Measurements from ENCODE around the gene BNC2. TPM values are rescaled to one million over a fixed set of nuclear protein-coding genes. Genes with fewer than 3 reads are reported as not detected.

The BNC2 gene
- total RNA-seq, 1 experiment from 2014 or later, result 5.7 TPM

- TF ChIP-seq, protein P1, sequence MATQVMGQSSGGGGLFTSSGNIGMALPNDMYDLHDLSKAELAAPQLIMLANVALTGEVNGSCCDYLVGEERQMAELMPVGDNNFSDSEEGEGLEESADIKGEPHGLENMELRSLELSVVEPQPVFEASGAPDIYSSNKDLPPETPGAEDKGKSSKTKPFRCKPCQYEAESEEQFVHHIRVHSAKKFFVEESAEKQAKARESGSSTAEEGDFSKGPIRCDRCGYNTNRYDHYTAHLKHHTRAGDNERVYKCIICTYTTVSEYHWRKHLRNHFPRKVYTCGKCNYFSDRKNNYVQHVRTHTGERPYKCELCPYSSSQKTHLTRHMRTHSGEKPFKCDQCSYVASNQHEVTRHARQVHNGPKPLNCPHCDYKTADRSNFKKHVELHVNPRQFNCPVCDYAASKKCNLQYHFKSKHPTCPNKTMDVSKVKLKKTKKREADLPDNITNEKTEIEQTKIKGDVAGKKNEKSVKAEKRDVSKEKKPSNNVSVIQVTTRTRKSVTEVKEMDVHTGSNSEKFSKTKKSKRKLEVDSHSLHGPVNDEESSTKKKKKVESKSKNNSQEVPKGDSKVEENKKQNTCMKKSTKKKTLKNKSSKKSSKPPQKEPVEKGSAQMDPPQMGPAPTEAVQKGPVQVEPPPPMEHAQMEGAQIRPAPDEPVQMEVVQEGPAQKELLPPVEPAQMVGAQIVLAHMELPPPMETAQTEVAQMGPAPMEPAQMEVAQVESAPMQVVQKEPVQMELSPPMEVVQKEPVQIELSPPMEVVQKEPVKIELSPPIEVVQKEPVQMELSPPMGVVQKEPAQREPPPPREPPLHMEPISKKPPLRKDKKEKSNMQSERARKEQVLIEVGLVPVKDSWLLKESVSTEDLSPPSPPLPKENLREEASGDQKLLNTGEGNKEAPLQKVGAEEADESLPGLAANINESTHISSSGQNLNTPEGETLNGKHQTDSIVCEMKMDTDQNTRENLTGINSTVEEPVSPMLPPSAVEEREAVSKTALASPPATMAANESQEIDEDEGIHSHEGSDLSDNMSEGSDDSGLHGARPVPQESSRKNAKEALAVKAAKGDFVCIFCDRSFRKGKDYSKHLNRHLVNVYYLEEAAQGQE (IDR thresholded peaks at IDR 0.05; ENCODE audit: insufficient read depth in 1 of 2, low read depth in 2 of 2, low read length in 1 of 2), result no peak
- TF ChIP-seq TCF7L2 (IDR thresholded peaks at IDR 0.05; ENCODE audit: low read depth, low read length) (no peak), POLR2AphosphoS5 (IDR thresholded peaks at IDR 0.05; ENCODE audit: low read depth, low read length) (no peak), SIN3A (IDR thresholded peaks at IDR 0.05; ENCODE audit: borderline replicate concordance, insufficient read depth, low read depth, low read length) (no peak)
- TF ChIP-seq, protein P2, sequence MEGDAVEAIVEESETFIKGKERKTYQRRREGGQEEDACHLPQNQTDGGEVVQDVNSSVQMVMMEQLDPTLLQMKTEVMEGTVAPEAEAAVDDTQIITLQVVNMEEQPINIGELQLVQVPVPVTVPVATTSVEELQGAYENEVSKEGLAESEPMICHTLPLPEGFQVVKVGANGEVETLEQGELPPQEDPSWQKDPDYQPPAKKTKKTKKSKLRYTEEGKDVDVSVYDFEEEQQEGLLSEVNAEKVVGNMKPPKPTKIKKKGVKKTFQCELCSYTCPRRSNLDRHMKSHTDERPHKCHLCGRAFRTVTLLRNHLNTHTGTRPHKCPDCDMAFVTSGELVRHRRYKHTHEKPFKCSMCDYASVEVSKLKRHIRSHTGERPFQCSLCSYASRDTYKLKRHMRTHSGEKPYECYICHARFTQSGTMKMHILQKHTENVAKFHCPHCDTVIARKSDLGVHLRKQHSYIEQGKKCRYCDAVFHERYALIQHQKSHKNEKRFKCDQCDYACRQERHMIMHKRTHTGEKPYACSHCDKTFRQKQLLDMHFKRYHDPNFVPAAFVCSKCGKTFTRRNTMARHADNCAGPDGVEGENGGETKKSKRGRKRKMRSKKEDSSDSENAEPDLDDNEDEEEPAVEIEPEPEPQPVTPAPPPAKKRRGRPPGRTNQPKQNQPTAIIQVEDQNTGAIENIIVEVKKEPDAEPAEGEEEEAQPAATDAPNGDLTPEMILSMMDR (IDR thresholded peaks at IDR 0.05), result no peak
- DNase-seq (ENCODE audit: low read depth, low spot score) (no peak), ATAC-seq (peak; percentile 45; the same call in 1 of the 2 replicates)
- no peaks in the 10 kb centered on the region for H3K9me3 ChIP-seq (ENCODE audit: control insufficient read depth, insufficient read depth, low read depth, low read length)
- peak overlapping the region; percentile 45 to 62 for H3K4me3 ChIP-seq (ENCODE audit: low read depth in 2 of 2, low read length in 2 of 2)
- H3K27me3 ChIP-seq (ENCODE audit: control insufficient read depth, insufficient read depth, low read length), result no peaks in the 10 kb centered on the region
- ChIA-PET POLR2A (no interaction called here), CTCF (interaction anchor here (0.5 kb wide), 1 partner anchor 137 kb away, joined by 4 read pairs; no protein-coding TSS in a partner anchor)
- TSS peak; percentile 94 for BruUV-seq (replicated peaks)
- H3K4me1 ChIP-seq (ENCODE audit: control insufficient read depth, insufficient read depth, low read length), result no peaks in the 10 kb centered on the region; the same call in 1 of the 2 replicates
- in situ Hi-C loops (cut with HindIII; ENCODE audit: low pct_unique_long_range_greater_than_20kb, low sequenced_read_pairs) (no loop called here), intact Hi-C loops (cut with micrococcal nuclease; ENCODE audit: unreplicated experiment) (loop anchor here (5.0 kb wide), 1 partner anchor 535 kb away; no protein-coding TSS in a partner anchor)
- peak overlapping the region; percentile 87 for H3K27ac ChIP-seq (ENCODE audit: low read length)
- no peaks in the 10 kb centered on the region for H3K36me3 ChIP-seq (ENCODE audit: control insufficient read depth, insufficient read depth, low read length)
Measured at GRCh38 chr9:16727452-16728136, 142.9 kb downstream of the BNC2 start.

DNA sequence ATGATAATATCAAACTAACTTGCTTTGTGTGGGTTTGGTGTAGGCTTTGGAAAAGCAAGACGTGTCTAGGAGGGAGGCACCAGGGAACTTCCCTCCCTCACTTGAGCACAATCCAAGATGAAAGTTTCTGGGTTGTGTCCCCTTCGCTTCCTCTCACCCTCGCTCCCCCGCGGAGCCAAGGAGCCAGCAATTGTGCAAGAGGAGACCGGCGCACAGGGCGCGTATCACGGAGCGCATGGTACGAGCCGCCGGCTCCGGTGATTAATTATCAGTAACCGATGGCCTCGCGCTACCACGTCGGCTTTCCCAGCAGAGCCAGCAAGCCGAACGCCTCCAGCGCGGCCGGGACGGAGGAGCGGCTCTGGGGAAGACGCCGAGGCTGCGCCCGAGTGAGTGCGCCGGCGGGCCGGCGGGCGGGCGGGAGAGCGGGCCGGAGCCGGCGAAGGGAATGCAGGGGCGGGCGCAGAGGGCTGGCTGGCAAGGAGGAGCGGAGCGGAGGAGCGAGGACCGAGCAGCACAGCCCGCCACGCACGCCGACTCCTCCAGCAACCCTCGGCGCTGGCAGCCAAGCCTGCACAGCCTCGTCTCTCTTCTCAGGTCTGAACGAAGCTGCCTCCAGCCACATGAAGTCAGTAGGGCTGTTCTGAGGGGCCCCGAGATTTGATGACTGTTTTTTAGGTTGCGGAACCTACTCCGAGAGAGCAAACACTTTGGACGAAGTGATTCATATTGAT is 143.6 kb downstream of the BNC2 start:
- ATAC-seq (peak; percentile 80), DNase-seq (ENCODE audit: low read depth, low spot score) (no peak)
- ChIA-PET CTCF (no interaction called here), POLR2A (no interaction called here)
- Histone ChIP-seq H3K9me3 (ENCODE audit: control insufficient read depth, insufficient read depth, low read depth, low read length) (no peaks in the 10 kb centered on the region), H3K4me3 (ENCODE audit: low read depth in 2 of 2, low read length in 2 of 2) (peak overlapping the region; percentile 45 to 62), H3K36me3 (ENCODE audit: control insufficient read depth, insufficient read depth, low read length) (no peaks in the 10 kb centered on the region), H3K27me3 (ENCODE audit: control insufficient read depth, insufficient read depth, low read length) (no peaks in the 10 kb centered on the region), H3K4me1 (ENCODE audit: control insufficient read depth, insufficient read depth, low read length) (no peaks in the 10 kb centered on the region; the same call in 1 of the 2 replicates), H3K27ac (ENCODE audit: low read length) (peak overlapping the region; percentile 87)
- intact Hi-C loops (cut with micrococcal nuclease; ENCODE audit: unreplicated experiment), result loop anchor here (5.0 kb wide), 1 partner anchor 535 kb away; no protein-coding TSS in a partner anchor
- BruUV-seq (replicated peaks), result no TSS peak
- TF ChIP-seq SIN3A (IDR thresholded peaks at IDR 0.05; ENCODE audit: borderline replicate concordance, insufficient read depth, low read depth, low read length), result no peak
- in situ Hi-C loops (cut with HindIII; ENCODE audit: low pct_unique_long_range_greater_than_20kb, low sequenced_read_pairs), result no loop called here

Measured in Panc1 (cell line).